GM23338 (cell line): ENCODE data around the gene ABCC6. TPM values are rescaled to one million over a fixed set of nuclear protein-coding genes. Genes with fewer than 3 reads are reported as not detected.
A peak's percentile ranks its signal among the peaks of the same experiment; 100 is the strongest.

ENCODE experiments used
- ATAC-seq: fragments of 200-7000 bp; cut with Tn5 transposase; 3 replicates; pipeline ENCODE4 v1.9.1; 2020
- DNase-seq: peaks from one replicate; pipeline ENCODE4 v3.0.0-alpha.2; 2015; ENCODE audit warnings: low spot score
- H2AFZ ChIP-seq: fragments of 200-600 bp; sonication (generic); 2 replicates; pipeline ENCODE4 v1.8.0; 2016; ENCODE audit warnings: antibody characterized with exemption, mild to moderate bottlenecking, moderate library complexity
- H3F3A ChIP-seq: fragments of 200-600 bp; sonication (generic); replicated peaks from 2 replicates; pipeline ENCODE4 v1.8.0; 2017; ENCODE audit warnings: antibody characterized with exemption, mixed run types, low read depth
- H3K27ac ChIP-seq: fragments of 200-600 bp; sonication (generic); 2 replicates; pipeline ENCODE4 v1.6.1; 2016; ENCODE audit warnings: low read depth
- H3K27me3 ChIP-seq: fragments of 200-600 bp; sonication (generic); 2 replicates; pipeline ENCODE4 v1.8.0; 2016; ENCODE audit warnings: mild to moderate bottlenecking, mixed run types, moderate library complexity; ENCODE audit not compliant: insufficient read depth
- H3K36me3 ChIP-seq: fragments of 200-600 bp; sonication (generic); 2 replicates; pipeline ENCODE4 v1.8.0; 2016; ENCODE audit warnings: mild to moderate bottlenecking; ENCODE audit not compliant: insufficient read depth
- H3K4me1 ChIP-seq: fragments of 200-600 bp; sonication (generic); 2 replicates; pipeline ENCODE4 v1.8.0; 2016; ENCODE audit warnings: mild to moderate bottlenecking, moderate library complexity; ENCODE audit not compliant: insufficient read depth
- H3K4me2 ChIP-seq: fragments of 200-600 bp; sonication (generic); 2 replicates; pipeline ENCODE4 v1.7.1; 2017; ENCODE audit warnings: mixed run types
- H3K4me3 ChIP-seq: fragments of 200-600 bp; sonication (generic); 2 replicates; pipeline ENCODE4 v1.6.1; 2016; ENCODE audit warnings: mixed run types
- H3K79me2 ChIP-seq: fragments of 200-600 bp; sonication (generic); replicated peaks from 2 replicates; pipeline ENCODE4 v1.8.0; 2017; ENCODE audit warnings: mild to moderate bottlenecking; ENCODE audit not compliant: insufficient read depth
- H3K9me2 ChIP-seq: fragments of 200-600 bp; sonication (generic); 2 replicates; pipeline ENCODE4 v1.8.0; 2017; ENCODE audit not compliant: insufficient read depth
- H4K20me1 ChIP-seq: fragments of 200-600 bp; sonication (generic); replicated peaks from 2 replicates; pipeline ENCODE4 v1.8.0; 2017; ENCODE audit warnings: mild to moderate bottlenecking; ENCODE audit not compliant: insufficient read depth
- H3K27ac Mint-ChIP-seq: 2 replicates; pipeline ENCODE4 v1.8.0; 2020; ENCODE audit warnings: inconsistent platforms, mild to moderate bottlenecking, moderate library complexity, mixed read lengths
- H3K27me3 Mint-ChIP-seq: 3 replicates; pipeline ENCODE4 v1.8.0; 2022; ENCODE audit warnings: low read depth, mild to moderate bottlenecking, moderate library complexity, mixed read lengths, inconsistent platforms; ENCODE audit not compliant: insufficient read depth, poor library complexity
- H3K36me3 Mint-ChIP-seq: 3 replicates; pipeline ENCODE4 v1.8.0; 2021; ENCODE audit warnings: low read depth, mild to moderate bottlenecking, inconsistent platforms, moderate library complexity, mixed read lengths
- H3K4me1 Mint-ChIP-seq: 3 replicates; pipeline ENCODE4 v1.8.0; 2020; ENCODE audit warnings: mild to moderate bottlenecking, inconsistent platforms, mixed read lengths
- H3K4me3 Mint-ChIP-seq: 3 replicates; pipeline ENCODE4 v1.8.0; 2021; ENCODE audit warnings: moderate library complexity, mild to moderate bottlenecking, inconsistent platforms, mixed read lengths
- H3K9me3 Mint-ChIP-seq: 3 replicates; pipeline ENCODE4 v1.8.0; 2020; ENCODE audit warnings: moderate library complexity, mild to moderate bottlenecking, inconsistent platforms, mixed read lengths
- CREB1 ChIP-seq: fragments of 250-450 bp; sonication (Bioruptor Pico); IDR thresholded peaks from 2 replicates; pipeline ENCODE4 v1.5.0; 2020; ENCODE audit warnings: low read depth, mild to moderate bottlenecking, moderate library complexity
- ETS1 ChIP-seq: IDR thresholded peaks from 2 replicates; pipeline ENCODE4 v1.6.1; 2016; ENCODE audit warnings: antibody characterized with exemption
- JUNB ChIP-seq: IDR thresholded peaks from one replicate; pipeline ENCODE4 v1.6.1; 2016; ENCODE audit warnings: antibody characterized with exemption; ENCODE audit not compliant: unreplicated experiment
- NANOG ChIP-seq: IDR thresholded peaks from 2 replicates; pipeline ENCODE4 v1.6.1; 2016; ENCODE audit warnings: antibody characterized with exemption, borderline replicate concordance
- REST ChIP-seq: IDR thresholded peaks from one replicate; pipeline ENCODE4 v1.6.1; 2018; ENCODE audit warnings: antibody characterized with exemption; ENCODE audit not compliant: unreplicated experiment
- ZNF462 ChIP-seq: fragments of 250-450 bp; sonication (Bioruptor Pico); IDR thresholded peaks from 2 replicates; pipeline ENCODE4 v1.5.0; 2020; ENCODE audit warnings: mild to moderate bottlenecking, moderate library complexity
- polyA plus RNA-seq: library from polyadenylated mRNA; unstranded; fragments of >200 nt; fragmentation: Nextera tagmentation; extraction: Ambion mirVana; gene quantifications from 2 replicates; pipeline ENCODE4 v1.2.1, GENCODE V29; 2016
- total RNA-seq: library from RNA; depleted of rRNA; stranded (reverse); fragments of >200 nt; shearing (Covaris generic); gene quantifications from 2 replicates; pipeline ENCODE4 v1.2.3, GENCODE V29; 2014

ABCC6 gene
- total and polyA plus RNA-seq, 2 experiments from 2014 or later, result 0.73 to 2.8 TPM

- H3K27me3 Mint-ChIP-seq, result peaks cover 15% of the 10 kb centered on the region
- H4K20me1 ChIP-seq, result peaks cover 8% of the 10 kb centered on the region; the same call in 1 of the 2 replicates
- no peaks in the 10 kb centered on the region for H3K9me3 Mint-ChIP-seq
- H3K4me2 ChIP-seq, result no peak overlapping the region
- 0 out of 2 replicates have a peak, but pooled peaks cover 5% of the 10 kb centered on the region for H3F3A ChIP-seq
- ATAC-seq, result no peak
- peaks cover 29% of the 10 kb centered on the region for H3K36me3 ChIP-seq
- TF ChIP-seq NANOG (no peak), REST (no peak), CREB1 (CRISPR knock-in tag) (no peak), ZNF462 (no peak), JUNB (no peak), ETS1 (no peak)
- DNase-seq, result no peak
- H3K36me3 Mint-ChIP-seq, result peaks cover 59% of the 10 kb centered on the region
- H3K9me2 ChIP-seq, result no peaks in the 10 kb centered on the region
- no peaks in the 10 kb centered on the region for H3K27me3 ChIP-seq
- no peak overlapping the region for H3K4me3 Mint-ChIP-seq
- H2AFZ ChIP-seq, result no peak overlapping the region
- H3K4me3 ChIP-seq, result no peak overlapping the region
- no peak overlapping the region for H3K27ac Mint-ChIP-seq
- H3K79me2 ChIP-seq, result no peaks in the 10 kb centered on the region
- 0 out of 2 replicates have a peak, but pooled peaks cover 4% of the 10 kb centered on the region for H3K4me1 ChIP-seq
- H3K27ac ChIP-seq, result peak overlapping the region; percentile 72; the same call in 1 of the 2 replicates
- peaks cover 14% of the 10 kb centered on the region for H3K4me1 Mint-ChIP-seq
Observed at GRCh38 chr16:16141784-16142396, 81.4 kb downstream of the ABCC6 start.
